ENCODE results near the gene MEP1A. TPM values are rescaled to one million over a fixed set of nuclear protein-coding genes. Genes with fewer than 3 reads are reported as not detected.
"Not testable (repeated sequence)": the region's sequence is repeated elsewhere in the genome, so short reads cannot be mapped to it uniquely, and the experiment has no call there.

The MEP1A gene
- total RNA-seq, 2 donors from 2014 or later, result not detected

DNA sequence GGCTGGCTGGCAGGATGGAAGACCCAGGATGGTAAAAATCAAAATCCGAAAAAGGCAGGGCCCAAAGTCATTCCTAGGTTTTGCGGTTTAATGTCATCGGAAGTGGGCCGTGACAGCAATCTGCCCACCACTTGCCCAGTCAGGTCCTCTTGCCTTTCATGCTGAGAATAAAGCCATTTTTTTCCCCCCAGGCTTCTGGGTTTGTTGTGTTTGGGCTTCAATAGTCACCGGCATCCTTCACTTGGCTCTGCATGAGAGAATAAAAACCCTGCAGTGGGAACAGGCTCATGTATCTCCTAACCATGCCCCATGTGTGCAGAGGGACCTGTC lies 56.1 kb downstream of the MEP1A start:
- no peak for DNase-seq (ENCODE audit: low spot score)
- no peak overlapping the region for H3K4me3 ChIP-seq
- H3K36me3 ChIP-seq, result no peaks in the 10 kb centered on the region
- H3K4me1 ChIP-seq, result peaks cover 0 to 12% of the 10 kb centered on the region in 2 donors
- H3K27me3 ChIP-seq, result no peaks in the 10 kb centered on the region
- H3K9me3 ChIP-seq, result no peaks in the 10 kb centered on the region
- H3K27ac ChIP-seq, result peak overlapping the region in 1 of 2 donors; percentile 1
- TF ChIP-seq, protein P1, sequence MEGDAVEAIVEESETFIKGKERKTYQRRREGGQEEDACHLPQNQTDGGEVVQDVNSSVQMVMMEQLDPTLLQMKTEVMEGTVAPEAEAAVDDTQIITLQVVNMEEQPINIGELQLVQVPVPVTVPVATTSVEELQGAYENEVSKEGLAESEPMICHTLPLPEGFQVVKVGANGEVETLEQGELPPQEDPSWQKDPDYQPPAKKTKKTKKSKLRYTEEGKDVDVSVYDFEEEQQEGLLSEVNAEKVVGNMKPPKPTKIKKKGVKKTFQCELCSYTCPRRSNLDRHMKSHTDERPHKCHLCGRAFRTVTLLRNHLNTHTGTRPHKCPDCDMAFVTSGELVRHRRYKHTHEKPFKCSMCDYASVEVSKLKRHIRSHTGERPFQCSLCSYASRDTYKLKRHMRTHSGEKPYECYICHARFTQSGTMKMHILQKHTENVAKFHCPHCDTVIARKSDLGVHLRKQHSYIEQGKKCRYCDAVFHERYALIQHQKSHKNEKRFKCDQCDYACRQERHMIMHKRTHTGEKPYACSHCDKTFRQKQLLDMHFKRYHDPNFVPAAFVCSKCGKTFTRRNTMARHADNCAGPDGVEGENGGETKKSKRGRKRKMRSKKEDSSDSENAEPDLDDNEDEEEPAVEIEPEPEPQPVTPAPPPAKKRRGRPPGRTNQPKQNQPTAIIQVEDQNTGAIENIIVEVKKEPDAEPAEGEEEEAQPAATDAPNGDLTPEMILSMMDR (IDR thresholded peaks at IDR 0.05), result no peak

DNA sequence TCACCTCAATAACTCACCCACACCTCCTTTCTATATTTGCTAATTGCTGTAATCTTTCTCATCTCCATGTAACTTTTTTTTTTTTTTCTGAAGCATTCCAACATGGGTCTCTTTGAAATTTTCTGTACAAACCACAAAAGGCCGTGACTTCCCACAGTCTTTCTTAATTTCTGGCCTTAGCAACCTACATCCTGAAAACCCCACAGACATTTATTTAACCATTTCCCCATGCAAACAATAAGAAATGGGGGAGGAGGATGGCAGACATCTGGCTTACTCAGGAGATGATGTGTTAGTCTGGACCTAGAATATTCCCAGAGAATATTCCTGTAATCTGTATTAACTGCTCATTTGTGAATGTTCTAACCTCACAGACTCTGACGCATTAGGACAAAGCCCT lies 57.6 kb downstream of the MEP1A start:
- no peaks in the 10 kb centered on the region for H3K27me3 ChIP-seq
- TF ChIP-seq, protein P1 (IDR thresholded peaks at IDR 0.05), result no peak
- H3K36me3 ChIP-seq, result no peaks in the 10 kb centered on the region
- no peak overlapping the region for H3K27ac ChIP-seq
- H3K9me3 ChIP-seq, result no peaks in the 10 kb centered on the region
- no peak overlapping the region for H3K4me3 ChIP-seq
- no peak for DNase-seq (ENCODE audit: low spot score)
- peaks cover 0 to 12% of the 10 kb centered on the region in 2 donors for H3K4me1 ChIP-seq

DNA sequence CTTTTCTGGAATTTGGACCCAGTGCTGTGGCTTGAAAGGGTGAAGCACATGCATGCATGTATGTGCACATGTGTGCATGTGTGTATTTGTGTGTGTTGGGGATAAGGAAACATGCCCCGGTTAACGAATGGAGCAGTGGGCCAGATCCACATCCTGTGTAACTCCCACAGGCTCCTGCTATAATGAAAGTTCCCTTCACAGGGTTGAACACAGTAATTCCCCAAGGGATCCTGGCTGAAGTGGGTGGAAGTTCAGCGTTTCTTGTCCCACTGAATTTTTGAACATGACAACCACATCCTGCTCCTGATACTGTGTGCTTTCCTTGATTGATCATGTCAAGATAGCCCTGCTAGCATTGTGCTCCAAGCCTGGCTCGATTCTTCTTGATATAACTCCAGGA lies 58.4 kb downstream of the MEP1A start:
- not testable (repeated sequence) for H3K36me3 ChIP-seq; H3K27me3 ChIP-seq; DNase-seq (ENCODE audit: low spot score); H3K27ac ChIP-seq; H3K4me3 ChIP-seq; H3K9me3 ChIP-seq
- peaks cover 0 to 12% of the 10 kb centered on the region in 2 donors for H3K4me1 ChIP-seq

DNA sequence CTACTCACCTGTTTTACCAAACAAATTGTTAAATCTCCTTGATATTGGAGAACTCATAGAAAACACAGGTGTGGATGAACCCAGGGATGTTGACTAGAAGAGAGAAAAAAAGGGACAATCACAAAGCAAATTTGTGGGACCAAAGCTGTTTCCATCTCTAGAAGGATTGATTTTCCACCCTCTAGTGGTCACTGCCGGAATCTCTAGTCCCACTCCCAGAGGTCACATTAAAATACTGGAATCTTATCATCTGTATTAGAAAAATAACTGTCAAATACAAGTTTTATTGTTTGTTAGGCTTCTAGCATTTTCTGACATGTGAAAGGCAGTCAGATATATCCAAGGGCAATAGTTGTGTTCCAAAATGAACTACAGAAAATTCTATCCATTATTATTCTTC lies 62.8 kb downstream of the MEP1A start:
- not testable (repeated sequence) for H3K4me3 ChIP-seq; H3K27ac ChIP-seq; H3K9me3 ChIP-seq; DNase-seq (ENCODE audit: low spot score); H3K36me3 ChIP-seq; H3K27me3 ChIP-seq; H3K4me1 ChIP-seq
- TF ChIP-seq, protein P1 (IDR thresholded peaks at IDR 0.05), result peak; percentile 44 to 67

DNA sequence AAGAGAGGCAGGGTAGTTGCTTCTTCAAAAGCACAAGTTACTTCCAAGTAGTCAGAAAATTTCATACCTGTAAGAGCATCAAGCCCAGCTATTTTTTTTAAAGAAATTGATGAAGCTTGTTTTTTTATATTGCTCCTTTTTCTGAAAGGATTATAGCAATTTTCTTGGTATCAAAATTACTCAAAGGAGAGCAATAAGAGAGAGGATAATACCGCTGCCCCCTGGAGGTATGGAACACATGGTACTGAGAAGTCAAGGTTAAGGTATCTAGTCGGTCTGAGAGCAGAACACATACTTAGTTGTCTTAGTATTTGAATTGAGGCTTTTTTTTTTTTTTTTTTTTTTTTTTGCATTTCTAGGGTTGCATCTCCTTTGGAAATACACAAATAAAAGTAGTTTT lies 69.2 kb downstream of the MEP1A start:
- TF ChIP-seq, protein P1 (IDR thresholded peaks at IDR 0.05), result no peak
- Histone ChIP-seq H3K4me1 (no peaks in the 10 kb centered on the region), H3K27ac (no peak overlapping the region), H3K9me3 (no peaks in the 10 kb centered on the region), H3K36me3 (peaks cover 6% of the 10 kb centered on the region), H3K27me3 (no peaks in the 10 kb centered on the region), H3K4me3 (no peak overlapping the region)
- no peak for DNase-seq (ENCODE audit: low spot score)

DNA sequence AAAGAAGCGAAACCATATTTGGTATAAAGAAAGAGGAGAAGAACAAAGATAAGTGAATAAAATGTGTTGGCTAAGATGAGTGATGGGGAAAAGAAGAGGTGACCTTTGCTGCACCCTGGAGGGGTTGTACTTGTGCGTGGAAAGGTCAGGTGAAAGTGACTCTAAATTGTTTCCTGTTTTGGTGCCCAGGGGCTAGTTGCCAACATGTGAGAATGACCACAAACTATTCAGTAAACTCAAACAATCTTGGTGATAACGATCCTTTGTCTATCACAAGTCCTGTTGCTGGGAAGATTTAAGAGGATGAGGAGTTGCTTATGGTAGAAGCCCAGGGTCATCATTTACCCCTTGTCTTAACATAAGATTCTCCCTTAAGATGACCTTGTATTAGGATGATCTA lies 70.6 kb downstream of the MEP1A start:
- DNase-seq (ENCODE audit: low spot score), result no peak
- TF ChIP-seq, protein P1 (IDR thresholded peaks at IDR 0.05), result no peak
- Histone ChIP-seq H3K4me3 (no peak overlapping the region), H3K9me3 (no peaks in the 10 kb centered on the region), H3K27ac (no peak overlapping the region), H3K27me3 (no peaks in the 10 kb centered on the region), H3K36me3 (peaks cover 6% of the 10 kb centered on the region), H3K4me1 (no peaks in the 10 kb centered on the region)

Data from right atrium auricular region (tissue), 2 donors.